Measurements from ENCODE around the gene LRMDA.

DNA sequence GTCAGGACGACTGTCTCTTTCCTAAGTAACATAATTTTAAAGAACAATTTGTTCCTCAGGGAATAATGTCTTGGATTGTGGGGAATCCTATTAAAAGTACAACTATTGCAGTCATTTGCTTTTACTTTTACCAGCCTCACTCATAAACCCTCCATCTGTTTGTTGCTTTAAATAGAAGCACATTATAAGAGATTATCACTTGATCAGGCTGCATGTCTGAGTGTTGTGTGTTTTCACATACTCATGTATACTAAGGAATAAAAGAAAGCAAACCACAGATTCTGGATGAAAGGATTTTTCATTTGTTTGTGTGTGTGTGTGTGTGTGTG, 1128.4 kb downstream of the LRMDA start:
- TF ChIP-seq POLR2A (IDR thresholded peaks at IDR 0.05) (no peak), CTCF (IDR thresholded peaks at IDR 0.05) (no peak)

Data from sigmoid colon (tissue), 3 donors.